ENCODE measurements around the gene OR2T35.

OR2T35 gene

GRCh38 chr1:248625971-248626370 is 19.1 kb downstream of the OR2T35 start:
- no peaks in the 10 kb centered on the region for H3K36me3 ChIP-seq (ENCODE audit: control insufficient read depth in 2 of 2, insufficient read depth in 1 of 2, low read length in 2 of 2)
- TF ChIP-seq ZBTB20 (tag by site-specific recombination; IDR thresholded peaks at IDR 0.05) (no peak), ZNF404 (tag by site-specific recombination; IDR thresholded peaks at IDR 0.05) (no peak), ZSCAN23 (tag by site-specific recombination; IDR thresholded peaks at IDR 0.05) (no peak), ZNF473 (tag by site-specific recombination; IDR thresholded peaks at IDR 0.05) (no peak), ZNF341 (tag by site-specific recombination; IDR thresholded peaks at IDR 0.05; ENCODE audit: low read depth) (no peak), ZIC2 (tag by site-specific recombination; IDR thresholded peaks at IDR 0.05) (no peak), YY2 (tag by site-specific recombination; IDR thresholded peaks at IDR 0.05) (no peak), ZNF37A (tag by site-specific recombination; IDR thresholded peaks at IDR 0.05) (no peak)
- H3K4me3 ChIP-seq (ENCODE audit: low read depth, low read length) = no peak overlapping the region
- H3K4me1 ChIP-seq (ENCODE audit: control insufficient read depth, insufficient read depth, low read length) = no peaks in the 10 kb centered on the region
- POLR2A ChIA-PET = no interaction called here
- CTCF ChIA-PET = no interaction called here
- no peak overlapping the region for H3K27ac ChIP-seq (ENCODE audit: extremely low read depth, low read depth, low read length)
- H3K9me3 ChIP-seq (ENCODE audit: control insufficient read depth, insufficient read depth, low read depth, low read length) = no peaks in the 10 kb centered on the region

GRCh38 chr1:248625166-248625565 is 19.9 kb downstream of the OR2T35 start:
- TF ChIP-seq ZNF629 (tag by site-specific recombination; IDR thresholded peaks at IDR 0.05) (no peak), ZNF621 (tag by site-specific recombination; IDR thresholded peaks at IDR 0.05) (no peak), ZNF280D (tag by site-specific recombination; IDR thresholded peaks at IDR 0.05) (no peak), ZBTB6 (tag by site-specific recombination; IDR thresholded peaks at IDR 0.05) (no peak), KLF7 (tag by site-specific recombination; IDR thresholded peaks at IDR 0.05; ENCODE audit: borderline replicate concordance) (no peak), ZNF670 (tag by site-specific recombination; IDR thresholded peaks at IDR 0.05; ENCODE audit: low read depth) (no peak), ZNF148 (tag by site-specific recombination; IDR thresholded peaks at IDR 0.05; ENCODE audit: borderline replicate concordance) (no peak), ZNF624 (tag by site-specific recombination; IDR thresholded peaks at IDR 0.05) (no peak), IKZF3 (tag by site-specific recombination; IDR thresholded peaks at IDR 0.05) (no peak), YY2 (tag by site-specific recombination; IDR thresholded peaks at IDR 0.05) (no peak), ZNF777 (tag by site-specific recombination; IDR thresholded peaks at IDR 0.05; ENCODE audit: borderline replicate concordance) (no peak), ZNF776 (tag by site-specific recombination; IDR thresholded peaks at IDR 0.05; ENCODE audit: borderline replicate concordance) (no peak), ZNF610 (tag by site-specific recombination; IDR thresholded peaks at IDR 0.05; ENCODE audit: borderline replicate concordance) (no peak), ZNF514 (tag by site-specific recombination; IDR thresholded peaks at IDR 0.05) (no peak), ZNF768 (tag by site-specific recombination; IDR thresholded peaks at IDR 0.05) (no peak), AEBP2 (tag by site-specific recombination; IDR thresholded peaks at IDR 0.05; ENCODE audit: borderline replicate concordance) (no peak), PBX3 (CRISPR knock-in tag; IDR thresholded peaks at IDR 0.05) (no peak)
- Histone ChIP-seq H3K36me3 (ENCODE audit: control insufficient read depth in 2 of 2, insufficient read depth in 1 of 2, low read length in 2 of 2) (no peaks in the 10 kb centered on the region), H3K9me3 (ENCODE audit: control insufficient read depth, insufficient read depth, low read depth, low read length) (no peaks in the 10 kb centered on the region), H3K4me3 (ENCODE audit: low read depth, low read length) (no peak overlapping the region), H3K4me1 (ENCODE audit: control insufficient read depth, insufficient read depth, low read length) (no peaks in the 10 kb centered on the region), H3K27ac (ENCODE audit: extremely low read depth, low read depth, low read length) (no peak overlapping the region)
- ChIA-PET POLR2A (no interaction called here), CTCF (interaction anchor here (0.6 to 5.1 kb wide), 2 partner anchors 76 to 181 kb away, joined by 3 to 25 read pairs; no protein-coding TSS in a partner anchor)

Data from HEK293 (cell line).